NB4 (cell line): Measurements from ENCODE around the gene BBS9.

Experiments used
- DNase-seq: peaks from one replicate; pipeline ENCODE4 v3.0.0; 2010; ENCODE audit warnings: low read depth
- H3K4me3 ChIP-seq: one replicate; pipeline ENCODE4 v1.5.1; 2011; ENCODE audit warnings: mild to moderate bottlenecking, low read depth, low read length, moderate library complexity
- CTCF ChIP-seq: IDR thresholded peaks from one replicate; pipeline ENCODE4 v1.5.1; 2012; ENCODE audit warnings: low read depth, low read length
- MAX ChIP-seq: IDR thresholded peaks from 2 replicates; pipeline ENCODE4 v1.6.1; 2011; ENCODE audit warnings: low read depth, low read length
- MYC ChIP-seq: IDR thresholded peaks from 2 replicates; pipeline ENCODE4 v1.6.1; 2011; ENCODE audit warnings: low read depth, low read length
- POLR2A ChIP-seq: IDR thresholded peaks from 2 replicates; pipeline ENCODE4 v1.6.1; 2011; ENCODE audit warnings: mild to moderate bottlenecking; ENCODE audit not compliant: insufficient read length; ENCODE audit errors: extremely low read depth

The BBS9 gene

GRCh38 chr7:33596686-33597085, 467.3 kb downstream of the BBS9 start:
- no peak for DNase-seq
- no peak for TF ChIP-seq MAX
- no peak overlapping the region for H3K4me3 ChIP-seq

GRCh38 chr7:33597181-33597580, 467.8 kb downstream of the BBS9 start:
- TF ChIP-seq POLR2A (no peak), CTCF (no peak), MAX (no peak), MYC (no peak)
- no peak for DNase-seq
- H3K4me3 ChIP-seq: no peak overlapping the region

GRCh38 chr7:33601101-33601500, 471.7 kb downstream of the BBS9 start:
- H3K4me3 ChIP-seq: no peak overlapping the region
- TF ChIP-seq MYC (no peak), MAX (no peak), POLR2A (no peak), CTCF (no peak)
- no peak for DNase-seq

- DNase-seq: no peak
- H3K4me3 ChIP-seq: no peak overlapping the region
- TF ChIP-seq MAX (no peak), POLR2A (no peak), MYC (no peak), CTCF (no peak)
Observed at GRCh38 chr7:33601884-33602283, 472.5 kb downstream of the BBS9 start.

- TF ChIP-seq MAX (no peak), CTCF (no peak), MYC (no peak)
- no peak for DNase-seq
- no peak overlapping the region for H3K4me3 ChIP-seq
Observed at GRCh38 chr7:33604056-33604455, 474.7 kb downstream of the BBS9 start.

- TF ChIP-seq POLR2A: no peak
- TF ChIP-seq CTCF: no peak
- no peak for TF ChIP-seq MYC
- TF ChIP-seq MAX: no peak
- DNase-seq: no peak
- no peak overlapping the region for H3K4me3 ChIP-seq
Observed at GRCh38 chr7:33610918-33611317, 481.6 kb downstream of the BBS9 start.
